Activated CD4-positive, alpha-beta T cell treated with anti-CD3 and anti-CD28 coated beads, Interleukin-2, amount 50 U/mL, for 48 hours (primary cell): ENCODE results near the gene LBX2.
"Not testable (repeated sequence)": the region's sequence is repeated elsewhere in the genome, so short reads cannot be mapped to it uniquely, and the experiment has no call there.

Experiments
- DNase-seq, 2 experiments: peaks; one replicate each; pipeline ENCODE4 v3.0.0-alpha.2; 2020

LBX2 gene

GRCh38 chr2:74481961-74482800, 17.2 kb downstream of the LBX2 start:
- DNase-seq: peak; percentile 52 to 67

- DNase-seq: no peak
These were observed 18.0 kb downstream of the LBX2 start for GRCh38 chr2:74481431-74481830.

- no peak for DNase-seq
These were observed 24.5 kb downstream of the LBX2 start for GRCh38 chr2:74474899-74475298.

- DNase-seq: no peak
These were observed 24.9 kb downstream of the LBX2 start for GRCh38 chr2:74474481-74474880.

GRCh38 chr2:74472945-74473258, 26.5 kb downstream of the LBX2 start:
- no peak for DNase-seq

GRCh38 chr2:74472086-74472944, 27.1 kb downstream of the LBX2 start, which contains the start of gene MRPL53:
MRPL53 (minus strand) TSS chr2:74472680; CDS start chr2:74472660, 20 bp downstream.
- peak; percentile 97 for DNase-seq

- no peak for DNase-seq
These were observed 27.9 kb downstream of the LBX2 start for GRCh38 chr2:74471332-74472065.

GRCh38 chr2:74470742-74471141, 28.7 kb downstream of the LBX2 start:
- DNase-seq: not testable (repeated sequence)

GRCh38 chr2:74464406-74464805, 35.0 kb downstream of the LBX2 start:
- DNase-seq: no peak

- DNase-seq: no peak
These were observed 36.7 kb downstream of the LBX2 start for GRCh38 chr2:74462786-74463105.

GRCh38 chr2:74462054-74462785, 37.2 kb downstream of the LBX2 start:
- no peak for DNase-seq

GRCh38 chr2:74461187-74462053, 38.0 kb downstream of the LBX2 start:
- no peak for DNase-seq

- DNase-seq: not testable (repeated sequence)
These were observed 39.2 kb downstream of the LBX2 start for GRCh38 chr2:74460187-74460586.

- DNase-seq: not testable (repeated sequence)
These were observed 39.8 kb downstream of the LBX2 start for GRCh38 chr2:74459503-74460118.

GRCh38 chr2:74458938-74459363, 40.5 kb downstream of the LBX2 start:
- DNase-seq: no peak

GRCh38 chr2:74458132-74458937, 41.1 kb downstream of the LBX2 start, which contains the start of gene WBP1:
WBP1 (plus strand) TSS chr2:74458438; CDS start chr2:74458603, 165 bp downstream.
- DNase-seq: peak; percentile 98 to 99

GRCh38 chr2:74457549-74458131, 41.8 kb downstream of the LBX2 start:
- DNase-seq: peak; percentile 82 to 87

- DNase-seq: no peak
These were observed 42.3 kb downstream of the LBX2 start for GRCh38 chr2:74457129-74457548.

- DNase-seq: peak; percentile 97 to 98
These were observed 44.5 kb downstream of the LBX2 start, which contains the start of gene INO80B for GRCh38 chr2:74454654-74455511. INO80B (plus strand) TSS chr2:74455087; CDS start chr2:74455117, 30 bp downstream.
